ENCODE data around the gene KCNK6. TPM values are rescaled to one million over a fixed set of nuclear protein-coding genes. Genes with fewer than 3 reads are reported as not detected.

The KCNK6 gene
- total and polyA plus RNA-seq, 2 donors (not counting 1 experiment from before 2014, with no cell fraction given): 3.4 to 3.7 TPM

DNA sequence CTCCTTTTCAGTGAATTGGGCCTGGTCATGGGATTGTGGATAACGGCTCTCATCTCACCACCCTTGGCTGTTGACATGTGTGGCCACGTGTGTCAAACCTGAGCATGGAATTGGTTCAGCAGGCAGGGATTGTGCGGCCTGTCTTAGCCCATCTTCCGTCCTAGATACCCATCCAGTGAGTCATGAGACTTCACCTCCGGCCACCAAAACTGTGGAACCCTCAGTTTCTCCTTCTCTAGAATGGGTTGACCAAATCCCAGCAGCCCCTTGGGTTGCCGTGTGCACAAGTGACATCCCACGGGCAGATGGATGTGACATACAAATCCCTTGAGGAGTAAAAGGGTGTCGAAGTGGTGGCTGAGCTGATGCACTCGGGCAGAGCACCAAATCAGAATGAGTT, 61.5 kb downstream of the KCNK6 start:
- Mint-ChIP-seq H3K4me1 (peaks cover 12% of the 10 kb centered on the region), H3K27me3 (peaks cover 3% of the 10 kb centered on the region), H3K9me3 (ENCODE audit: insufficient read depth) (no peaks in the 10 kb centered on the region), H3K4me3 (no peak overlapping the region), H3K27ac (no peak overlapping the region)
- ChIA-PET POLR2A (no interaction called here), CTCF (no interaction called here)
- no peak for TF ChIP-seq EZH2 (IDR thresholded peaks at IDR 0.05; ENCODE audit: borderline replicate concordance, insufficient read depth, low read depth, low read length, poor library complexity, severe bottlenecking)
- no peak for TF ChIP-seq CTCF (IDR thresholded peaks at IDR 0.05)
- peaks cover 0 to 67% of the 10 kb centered on the region in 2 experiments for H3K36me3 ChIP-seq (replicated peaks in 1 of 2; ENCODE audit: control extremely low read depth in 1 of 2, control insufficient read depth in 1 of 2, extremely low read depth in 1 of 2, insufficient read depth in 2 of 2, low read length in 1 of 2)
- H3K4me1 ChIP-seq (ENCODE audit: control insufficient read depth in 2 of 2, insufficient read depth in 2 of 2, low read length in 2 of 2): peaks cover 7 to 11% of the 10 kb centered on the region in 2 donors
- H4K20me1 ChIP-seq (ENCODE audit: control insufficient read depth, insufficient read depth, low read length, poor library complexity, severe bottlenecking): peaks cover 89% of the 10 kb centered on the region
- no peak overlapping the region for H3K27ac ChIP-seq (ENCODE audit: low read length in 2 of 2)
- H3K27me3 ChIP-seq (replicated peaks in 1 of 4; ENCODE audit: control extremely low read depth in 1 of 4, control insufficient read depth in 3 of 4, insufficient read depth in 4 of 4, low read length in 3 of 4): peaks cover 0 to 16% (median 4%) of the 10 kb centered on the region in 4 experiments
- peaks cover 0 to 10% (median 0%) of the 10 kb centered on the region in 3 donors for H3K9me3 ChIP-seq (ENCODE audit: control extremely low read depth in 1 of 3, control insufficient read depth in 2 of 3, insufficient read depth in 1 of 3, low read length in 2 of 3)
- intact Hi-C loops (cut with micrococcal nuclease): no loop called here
- ATAC-seq (ENCODE audit: low read depth): no peak
- no peak overlapping the region for H3K4me3 ChIP-seq (ENCODE audit: control extremely low read depth in 1 of 5, extremely low read depth in 1 of 5, insufficient read depth in 1 of 5, low read depth in 2 of 5, low read length in 4 of 5)
- H3K79me2 ChIP-seq (ENCODE audit: control insufficient read depth, insufficient read depth, low read length): peaks cover 31% of the 10 kb centered on the region
- DNase-seq: no peak
- 98% methylated on average over 7 of the region's 9 CpGs for WGBS (ENCODE audit: insufficient coverage)
- H3K9ac ChIP-seq (ENCODE audit: low read length): no peak overlapping the region
- no peak overlapping the region for H2AFZ ChIP-seq (ENCODE audit: insufficient read depth, low read depth, low read length, poor library complexity, severe bottlenecking)
- H3K4me2 ChIP-seq (replicated peaks; ENCODE audit: low read depth, low read length, poor library complexity, severe bottlenecking): no peak overlapping the region

Small RNA genes lying within 50 kb of the gene (small RNA-seq; reads per million reads assigned to genes)
- not detected for gene RF00019 (ENCODE audit: insufficient read length, low read depth, low replicate concordance)

Other genes starting within 250 kb of the KCNK6 start
- gene DPF1, start 95.6 kb upstream of the KCNK6 start, total RNA-seq: not detected in 2 replicates
- 0.42 TPM in 1 of 2 replicates, not detected in the other for gene DPF1, start 95.6 kb upstream of the KCNK6 start, polyA plus RNA-seq
- 24.0 and 25.9 TPM in 2 replicates for gene PPP1R14A, start 63.5 kb upstream of the KCNK6 start, total RNA-seq
- gene PPP1R14A, start 63.5 kb upstream of the KCNK6 start, polyA plus RNA-seq: 32.6 and 33.8 TPM in 2 replicates
- 70.0 and 78.5 TPM in 2 replicates for gene SPINT2, start 55.3 kb upstream of the KCNK6 start, total RNA-seq
- 49.1 and 50.0 TPM in 2 replicates for gene SPINT2, start 55.3 kb upstream of the KCNK6 start, polyA plus RNA-seq
- gene C19orf33, start 15.6 kb upstream of the KCNK6 start, total RNA-seq: 1.2 and 2.0 TPM in 2 replicates
- gene C19orf33, start 15.6 kb upstream of the KCNK6 start, polyA plus RNA-seq: not detected in 2 replicates
- gene YIF1B, start 3.9 kb upstream of the KCNK6 start, total RNA-seq: 30.6 and 31.6 TPM in 2 replicates
- 39.5 and 58.3 TPM in 2 replicates for gene YIF1B, start 3.9 kb upstream of the KCNK6 start, polyA plus RNA-seq
- gene CATSPERG, start 16.0 kb downstream of the KCNK6 start, total RNA-seq: 31.2 and 33.8 TPM in 2 replicates
- gene CATSPERG, start 16.0 kb downstream of the KCNK6 start, polyA plus RNA-seq: 6.6 and 6.7 TPM in 2 replicates
- 77.1 and 88.1 TPM in 2 replicates for gene PSMD8, start 54.7 kb downstream of the KCNK6 start, total RNA-seq
- gene PSMD8, start 54.7 kb downstream of the KCNK6 start, polyA plus RNA-seq: 77.1 and 122 TPM in 2 replicates
- gene GGN, start 68.2 kb downstream of the KCNK6 start, total RNA-seq: 0.34 TPM in 2 replicates
- gene GGN, start 68.2 kb downstream of the KCNK6 start, polyA plus RNA-seq: not detected in 2 replicates
- gene SPRED3, start 68.9 kb downstream of the KCNK6 start, total RNA-seq: 1.1 and 1.2 TPM in 2 replicates
- gene SPRED3, start 68.9 kb downstream of the KCNK6 start, polyA plus RNA-seq: 1.7 and 2.0 TPM in 2 replicates
- gene FAM98C, start 83.2 kb downstream of the KCNK6 start, total RNA-seq: 44.1 and 45.3 TPM in 2 replicates
- 62.0 and 73.5 TPM in 2 replicates for gene FAM98C, start 83.2 kb downstream of the KCNK6 start, polyA plus RNA-seq
- gene RASGRP4, start 106.4 kb downstream of the KCNK6 start, total RNA-seq: 0.20 TPM in 1 of 2 replicates, not detected in the other
- 0.98 and 1.5 TPM in 2 replicates for gene RASGRP4, start 106.4 kb downstream of the KCNK6 start, polyA plus RNA-seq
- gene RYR1, start 113.8 kb downstream of the KCNK6 start, total RNA-seq: 3.3 and 3.8 TPM in 2 replicates
- gene RYR1, start 113.8 kb downstream of the KCNK6 start, polyA plus RNA-seq: 0.06 and 0.43 TPM in 2 replicates